Stimulated activated CD4-positive, alpha-beta T cell treated with anti-CD3 and anti-CD28 coated beads, Interleukin-4, amount 100 ng/mL, for 1 hour (primary cell): ENCODE results near the gene GALNT7.

Source experiments
- DNase-seq: peaks from one replicate; pipeline ENCODE4 v3.0.0-alpha.2; 2020

GALNT7 gene

GRCh38 chr4:173365359-173365996 lies 196.9 kb downstream of the GALNT7 start:
- no peak for DNase-seq

- DNase-seq, result no peak
Measured at GRCh38 chr4:173367285-173367684, 198.7 kb downstream of the GALNT7 start.

GRCh38 chr4:173367946-173368345 lies 199.3 kb downstream of the GALNT7 start:
- DNase-seq, result no peak

GRCh38 chr4:173370130-173370476 lies 201.5 kb downstream of the GALNT7 start:
- DNase-seq, result peak; percentile 60

- DNase-seq, result peak; percentile 97
Measured at GRCh38 chr4:173370477-173371291, 202.1 kb downstream of the GALNT7 start, which contains the start of gene SAP30. SAP30 (plus strand) TSS chr4:173370954; CDS start chr4:173371183, 229 bp downstream.

- peak; percentile 45 for DNase-seq
Measured at GRCh38 chr4:173371292-173372192, 202.9 kb downstream of the GALNT7 start.
